ENCODE results near the gene KDM5C. TPM values are rescaled to one million over a fixed set of nuclear protein-coding genes. Genes with fewer than 3 reads are reported as not detected.

Gene KDM5C
- total and polyA plus RNA-seq, 4 donors = 36.1 to 112 (median 78.5) TPM

DNA sequence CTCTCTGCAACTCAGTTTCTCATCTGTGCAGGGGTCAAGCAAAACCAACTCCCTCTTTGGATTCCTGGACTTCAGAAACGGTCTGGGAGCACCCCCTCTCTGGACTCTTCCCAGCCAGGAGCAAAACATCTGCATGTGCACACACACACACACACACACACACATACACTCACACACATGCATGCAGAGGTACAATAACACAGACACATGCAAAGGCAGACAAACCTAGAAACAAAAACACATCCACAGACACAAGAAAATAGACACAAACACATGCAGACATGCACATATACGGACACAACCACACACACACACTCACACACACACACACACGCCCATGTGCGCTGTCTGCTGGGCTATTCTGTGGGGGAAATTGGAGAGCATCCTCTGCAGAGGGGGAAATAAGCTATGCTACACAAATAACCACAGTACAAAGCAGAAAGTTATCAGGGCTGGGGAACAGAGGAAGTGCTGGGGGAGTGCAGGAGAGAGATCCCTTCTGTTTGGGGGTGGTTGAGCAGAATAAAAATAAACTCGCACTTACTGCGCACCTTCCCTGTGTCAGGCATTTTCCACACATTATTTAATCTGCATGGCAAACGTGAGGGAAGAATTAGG lies 36.5 kb upstream of the KDM5C start:
- ATAC-seq (ENCODE audit: insufficient read depth, low FRiP score) (no peak), DNase-seq (peak in 1 of 3 donors; percentile 56)
- Histone ChIP-seq H3K9ac (ENCODE audit: insufficient read depth in 1 of 2, low read length in 2 of 2) (no peak overlapping the region), H3K27me3 (ENCODE audit: control insufficient read depth in 3 of 3, insufficient read depth in 3 of 3, low read length in 2 of 3) (peaks cover 0 to 57% (median 16%) of the 10 kb centered on the region in 3 donors), H3K9me3 (ENCODE audit: control insufficient read depth in 4 of 4, insufficient read depth in 3 of 4, low read length in 3 of 4) (no peaks in the 10 kb centered on the region), H3K36me3 (ENCODE audit: control insufficient read depth in 4 of 4, insufficient read depth in 4 of 4, low read length in 4 of 4) (no peaks in the 10 kb centered on the region), H3K27ac (ENCODE audit: low read depth in 1 of 2, low read length in 1 of 2) (no peak overlapping the region), H3K4me1 (ENCODE audit: control insufficient read depth in 5 of 5, insufficient read depth in 5 of 5, low read length in 5 of 5) (peaks cover 0 to 4% (median 0%) of the 10 kb centered on the region in 5 donors), H3K4me3 (no peak overlapping the region)
- TF ChIP-seq, protein P1, sequence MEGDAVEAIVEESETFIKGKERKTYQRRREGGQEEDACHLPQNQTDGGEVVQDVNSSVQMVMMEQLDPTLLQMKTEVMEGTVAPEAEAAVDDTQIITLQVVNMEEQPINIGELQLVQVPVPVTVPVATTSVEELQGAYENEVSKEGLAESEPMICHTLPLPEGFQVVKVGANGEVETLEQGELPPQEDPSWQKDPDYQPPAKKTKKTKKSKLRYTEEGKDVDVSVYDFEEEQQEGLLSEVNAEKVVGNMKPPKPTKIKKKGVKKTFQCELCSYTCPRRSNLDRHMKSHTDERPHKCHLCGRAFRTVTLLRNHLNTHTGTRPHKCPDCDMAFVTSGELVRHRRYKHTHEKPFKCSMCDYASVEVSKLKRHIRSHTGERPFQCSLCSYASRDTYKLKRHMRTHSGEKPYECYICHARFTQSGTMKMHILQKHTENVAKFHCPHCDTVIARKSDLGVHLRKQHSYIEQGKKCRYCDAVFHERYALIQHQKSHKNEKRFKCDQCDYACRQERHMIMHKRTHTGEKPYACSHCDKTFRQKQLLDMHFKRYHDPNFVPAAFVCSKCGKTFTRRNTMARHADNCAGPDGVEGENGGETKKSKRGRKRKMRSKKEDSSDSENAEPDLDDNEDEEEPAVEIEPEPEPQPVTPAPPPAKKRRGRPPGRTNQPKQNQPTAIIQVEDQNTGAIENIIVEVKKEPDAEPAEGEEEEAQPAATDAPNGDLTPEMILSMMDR (IDR thresholded peaks at IDR 0.05; ENCODE audit: control extremely low read depth, extremely low read depth) = no peak
- 16 to 46% methylated on average over 7 of the region's 7 CpGs for whole genome bisulfite sequencing, 2 donors

DNA sequence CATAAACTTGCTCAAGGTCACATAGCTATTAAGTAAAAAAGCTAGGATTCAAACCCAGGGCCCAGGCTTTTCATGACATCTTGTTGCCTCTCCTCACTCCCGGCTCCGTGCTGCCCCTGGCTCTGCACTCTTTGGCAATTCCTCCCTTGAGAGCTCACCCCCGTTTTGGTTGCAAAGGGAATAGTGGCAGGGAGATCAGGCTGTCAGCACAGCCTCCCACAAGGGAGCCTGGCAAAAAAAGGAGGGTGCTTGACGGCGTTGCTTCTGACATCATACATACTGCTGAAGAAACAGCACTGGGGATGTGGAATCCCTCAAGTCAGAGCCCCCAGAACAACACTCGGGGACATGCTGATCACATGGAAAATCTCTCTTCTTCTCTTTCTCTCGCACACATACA lies 35.8 kb upstream of the KDM5C start:
- 74 to 78% methylated on average over 6 to 7 of the region's 7 CpGs for WGBS, 2 donors
- H3K9me3 ChIP-seq (ENCODE audit: control insufficient read depth in 4 of 4, insufficient read depth in 3 of 4, low read length in 3 of 4) = peaks cover 0 to under 1% (median 0%) of the 10 kb centered on the region in 4 donors

DNA sequence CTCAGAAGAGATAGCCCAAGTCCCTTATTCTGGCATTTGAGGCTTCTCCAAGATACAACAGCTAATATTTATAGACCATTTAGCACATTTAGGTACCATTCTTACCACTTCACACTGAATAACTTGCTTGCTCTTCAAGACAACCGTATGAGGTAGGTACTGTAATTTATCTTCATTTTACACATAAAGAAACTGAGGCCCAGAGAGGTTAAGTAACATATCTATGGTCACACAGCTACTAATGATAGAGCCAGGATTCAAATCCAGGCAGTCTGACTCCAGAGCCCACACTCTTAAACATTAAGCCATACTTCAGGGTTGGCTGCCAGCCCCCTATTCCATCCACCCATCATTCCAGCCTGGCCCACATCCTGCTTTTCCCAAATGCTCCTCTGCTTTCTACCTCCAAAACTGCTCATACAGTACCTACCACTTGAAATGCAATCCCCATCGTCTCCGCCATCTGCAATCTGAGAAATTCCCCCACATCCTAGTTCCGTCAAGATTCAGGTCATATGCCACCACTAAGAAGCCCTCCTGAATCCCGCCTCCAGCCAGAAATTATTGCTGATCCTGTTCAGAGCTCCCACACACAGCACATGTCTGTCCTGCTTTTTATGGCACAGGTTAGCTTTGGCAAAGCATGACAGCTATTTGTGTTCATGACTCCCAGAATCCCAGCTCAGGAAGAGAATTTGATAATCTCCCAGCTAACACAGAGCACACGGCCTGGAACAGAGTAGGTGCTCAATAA lies 32.8 kb upstream of the KDM5C start:
- Histone ChIP-seq H3K27ac (ENCODE audit: low read depth in 1 of 2, low read length in 1 of 2) (no peak overlapping the region), H3K4me1 (ENCODE audit: control insufficient read depth in 5 of 5, insufficient read depth in 5 of 5, low read length in 5 of 5) (peaks cover 0 to 6% (median 0%) of the 10 kb centered on the region in 5 donors), H3K4me3 (no peak overlapping the region), H3K9me3 (ENCODE audit: control insufficient read depth in 4 of 4, insufficient read depth in 3 of 4, low read length in 3 of 4) (peaks cover 0 to 3% (median 0%) of the 10 kb centered on the region in 4 donors), H3K36me3 (ENCODE audit: control insufficient read depth in 4 of 4, insufficient read depth in 4 of 4, low read length in 4 of 4) (no peaks in the 10 kb centered on the region), H3K9ac (ENCODE audit: insufficient read depth in 1 of 2, low read length in 2 of 2) (no peak overlapping the region), H3K27me3 (ENCODE audit: control insufficient read depth in 3 of 3, insufficient read depth in 3 of 3, low read length in 2 of 3) (peaks cover 0 to 46% (median 4%) of the 10 kb centered on the region in 3 donors)
- ATAC-seq (ENCODE audit: insufficient read depth, low FRiP score) (no peak), DNase-seq (no peak)
- 86 to 96% methylated on average over 6 of the region's 6 CpGs for WGBS, 2 donors
- TF ChIP-seq, protein P1 (IDR thresholded peaks at IDR 0.05; ENCODE audit: control extremely low read depth, extremely low read depth) = no peak

More for the DNA sequence above, 35.8 kb upstream of the KDM5C start:
- TF ChIP-seq, protein P1 (IDR thresholded peaks at IDR 0.05; ENCODE audit: control extremely low read depth, extremely low read depth) = no peak
- Histone ChIP-seq H3K9ac (ENCODE audit: insufficient read depth in 1 of 2, low read length in 2 of 2) (no peak overlapping the region), H3K36me3 (ENCODE audit: control insufficient read depth in 4 of 4, insufficient read depth in 4 of 4, low read length in 4 of 4) (no peaks in the 10 kb centered on the region), H3K4me3 (no peak overlapping the region), H3K27ac (ENCODE audit: low read depth in 1 of 2, low read length in 1 of 2) (no peak overlapping the region), H3K27me3 (ENCODE audit: control insufficient read depth in 3 of 3, insufficient read depth in 3 of 3, low read length in 2 of 3) (peaks cover 0 to 58% (median 14%) of the 10 kb centered on the region in 3 donors), H3K4me1 (ENCODE audit: control insufficient read depth in 5 of 5, insufficient read depth in 5 of 5, low read length in 5 of 5) (peaks cover 0 to 5% (median 0%) of the 10 kb centered on the region in 5 donors)
- DNase-seq = no peak
- ATAC-seq (ENCODE audit: insufficient read depth, low FRiP score) = no peak

All from lung (tissue), 12 donors.